Myocyte (in vitro differentiated cells): ENCODE measurements around the gene GMDS. TPM values are rescaled to one million over a fixed set of nuclear protein-coding genes. Genes with fewer than 3 reads are reported as not detected.
"Not testable (repeated sequence)": the region's sequence is repeated elsewhere in the genome, so short reads cannot be mapped to it uniquely, and the experiment has no call there.

ENCODE experiments used
- DNase-seq: peaks from one replicate; pipeline ENCODE4 v3.0.0-alpha.2; 2012; ENCODE audit warnings: low read depth
- total RNA-seq: library from RNA; depleted of rRNA; stranded (reverse); fragments of >200 nt; gene quantifications from 2 replicates; pipeline ENCODE4 v1.2.3, GENCODE V29; 2014

The GMDS gene
- total RNA-seq, 1 donor from 2014 or later: 9.3 TPM

GRCh38 chr6:1758076-1758679 lies 487.2 kb downstream of the GMDS start:
- no peak for DNase-seq

- DNase-seq: no peak
These were observed 488.3 kb downstream of the GMDS start for GRCh38 chr6:1757131-1757530.

- no peak for DNase-seq
These were observed 488.8 kb downstream of the GMDS start for GRCh38 chr6:1756472-1757129.

- not testable (repeated sequence) for DNase-seq
These were observed 494.3 kb downstream of the GMDS start for GRCh38 chr6:1751063-1751462.

GRCh38 chr6:1749041-1749440 lies 496.4 kb downstream of the GMDS start:
- no peak for DNase-seq

GRCh38 chr6:1747531-1747930 lies 497.9 kb downstream of the GMDS start:
- DNase-seq: no peak

GRCh38 chr6:1747003-1747402 lies 498.4 kb downstream of the GMDS start:
- DNase-seq: no peak

GRCh38 chr6:1745814-1746213 lies 499.6 kb downstream of the GMDS start:
- no peak for DNase-seq

GRCh38 chr6:1744543-1744942 lies 500.9 kb downstream of the GMDS start:
- DNase-seq: no peak

- no peak for DNase-seq
These were observed 505.7 kb downstream of the GMDS start for GRCh38 chr6:1739680-1740079.

GRCh38 chr6:1739220-1739619 lies 506.2 kb downstream of the GMDS start:
- DNase-seq: no peak

GRCh38 chr6:1738558-1739081 lies 506.8 kb downstream of the GMDS start:
- no peak for DNase-seq

GRCh38 chr6:1737463-1738311 lies 507.7 kb downstream of the GMDS start:
- DNase-seq: no peak

- DNase-seq: no peak
These were observed 508.9 kb downstream of the GMDS start for GRCh38 chr6:1736346-1737105.

- DNase-seq: no peak
These were observed 510.1 kb downstream of the GMDS start for GRCh38 chr6:1735239-1735803.

GRCh38 chr6:1730882-1731281 lies 514.5 kb downstream of the GMDS start:
- DNase-seq: no peak

GRCh38 chr6:1729750-1730140 lies 515.7 kb downstream of the GMDS start:
- DNase-seq: no peak

GRCh38 chr6:1729133-1729749 lies 516.2 kb downstream of the GMDS start:
- DNase-seq: no peak

GRCh38 chr6:1726341-1726768 lies 519.0 kb downstream of the GMDS start:
- no peak for DNase-seq

- DNase-seq: no peak
These were observed 520.8 kb downstream of the GMDS start for GRCh38 chr6:1724616-1725015.
